Duodenal mucosa (tissue), 2 donors: ENCODE data around the gene RAX.
"Not testable (repeated sequence)": the region's sequence is repeated elsewhere in the genome, so short reads cannot be mapped to it uniquely, and the experiment has no call there.

Source experiments
- H3K27ac ChIP-seq: one replicate; pipeline ENCODE4 v1.7.0; 2013; ENCODE audit warnings: low read depth, low read length
- H3K27me3 ChIP-seq, 2 donors: one replicate each; pipeline ENCODE4 v1.7.0; 2013; ENCODE audit warnings: low read length in 2 of 2, control low read depth in 1 of 2; ENCODE audit not compliant: insufficient read depth in 2 of 2, control insufficient read depth in 1 of 2
- H3K36me3 ChIP-seq, 2 donors: one replicate each; pipeline ENCODE4 v1.7.0; 2013; ENCODE audit warnings: low read length in 2 of 2, control low read depth in 1 of 2; ENCODE audit not compliant: insufficient read depth in 2 of 2, control insufficient read depth in 1 of 2
- H3K4me1 ChIP-seq, 2 donors: one replicate each; pipeline ENCODE4 v1.7.0; 2013; ENCODE audit warnings: low read length in 2 of 2, control low read depth in 1 of 2; ENCODE audit not compliant: insufficient read depth in 2 of 2, control insufficient read depth in 1 of 2
- H3K4me3 ChIP-seq, 2 donors: one replicate each; pipeline ENCODE4 v1.7.0; 2013; ENCODE audit warnings: low read length in 2 of 2, low read depth in 1 of 2
- H3K9ac ChIP-seq, 2 donors: one replicate each; pipeline ENCODE4 v1.7.0; 2013; ENCODE audit warnings: low read length in 2 of 2, low read depth in 1 of 2
- H3K9me3 ChIP-seq, 2 donors: one replicate each; pipeline ENCODE4 v1.7.0; 2013; ENCODE audit warnings: low read length in 2 of 2, control low read depth in 1 of 2; ENCODE audit not compliant: control insufficient read depth in 1 of 2

The RAX gene

DNA sequence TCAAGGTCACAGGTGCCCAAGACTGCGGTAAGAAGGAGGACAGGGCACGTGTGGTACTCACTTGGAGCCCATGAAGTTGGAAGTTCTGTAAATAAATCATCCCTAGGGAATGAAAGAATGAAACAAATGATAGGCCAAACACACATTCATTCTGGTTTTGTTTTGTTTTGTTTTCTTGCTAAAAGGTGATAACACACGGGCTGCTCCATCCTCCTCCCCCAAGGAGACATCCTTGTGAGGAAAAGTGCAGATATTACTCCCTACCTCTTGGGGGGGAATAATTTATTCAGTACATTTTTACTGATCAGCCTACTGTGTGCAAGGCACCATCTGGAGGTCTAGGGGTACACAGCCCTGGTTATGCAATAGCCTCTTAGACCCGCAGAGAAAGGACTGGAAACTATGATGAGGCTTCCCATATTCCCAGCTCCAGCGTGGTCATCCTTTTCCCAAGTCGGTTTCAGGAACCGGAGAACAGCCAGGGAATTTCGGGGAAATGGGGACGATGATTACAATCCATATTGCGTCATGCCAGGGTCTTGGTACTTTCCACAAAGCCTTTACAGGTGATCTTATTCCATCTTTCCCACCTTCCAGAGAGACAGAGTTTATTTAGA is 6.3 kb downstream of the RAX start:
- Histone ChIP-seq H3K27ac (no peak overlapping the region), H3K36me3 (no peaks in the 10 kb centered on the region), H3K27me3 (peaks cover 79 to 82% of the 10 kb centered on the region in 2 donors), H3K9ac (no peak overlapping the region), H3K4me1 (peaks cover 13 to 16% of the 10 kb centered on the region in 2 donors), H3K9me3 (no peaks in the 10 kb centered on the region), H3K4me3 (no peak overlapping the region)

DNA sequence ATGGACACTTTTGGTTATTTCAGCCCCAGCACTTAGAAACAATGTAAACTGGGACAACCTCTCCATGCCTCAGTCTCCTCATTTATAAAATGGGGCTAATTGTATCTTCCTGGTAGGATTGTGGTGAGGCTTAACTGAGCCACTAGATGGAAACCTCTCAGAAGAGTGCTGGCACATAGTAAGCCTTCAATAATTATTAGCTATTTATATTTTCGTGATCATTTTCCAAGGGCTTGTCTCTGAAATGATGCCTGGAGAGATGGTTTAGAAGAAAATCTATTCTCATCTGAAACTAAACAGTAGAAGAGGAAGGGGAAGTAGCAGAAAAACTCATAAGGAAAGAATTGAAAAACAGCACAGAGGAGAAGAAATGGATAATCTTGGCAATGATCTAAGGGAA is 6.8 kb downstream of the RAX start:
- Histone ChIP-seq H3K4me1 (peaks cover 13 to 16% of the 10 kb centered on the region in 2 donors), H3K9ac (no peak overlapping the region), H3K36me3 (no peaks in the 10 kb centered on the region), H3K27me3 (peaks cover 74 to 76% of the 10 kb centered on the region in 2 donors), H3K27ac (no peak overlapping the region), H3K4me3 (no peak overlapping the region), H3K9me3 (no peaks in the 10 kb centered on the region)

- no peak overlapping the region for H3K4me3 ChIP-seq
- peaks cover 71% of the 10 kb centered on the region in 2 donors for H3K27me3 ChIP-seq
- peaks cover 13 to 16% of the 10 kb centered on the region in 2 donors for H3K4me1 ChIP-seq
- H3K36me3 ChIP-seq = no peaks in the 10 kb centered on the region
- H3K27ac ChIP-seq = no peak overlapping the region
- no peak overlapping the region for H3K9ac ChIP-seq
- no peaks in the 10 kb centered on the region for H3K9me3 ChIP-seq
Observed at GRCh38 chr18:59265974-59266369, 7.3 kb downstream of the RAX start.

- Histone ChIP-seq H3K9me3 (no peaks in the 10 kb centered on the region), H3K27me3 (peaks cover 65 to 66% of the 10 kb centered on the region in 2 donors), H3K27ac (no peak overlapping the region), H3K36me3 (no peaks in the 10 kb centered on the region), H3K9ac (no peak overlapping the region), H3K4me1 (peaks cover 13 to 16% of the 10 kb centered on the region in 2 donors), H3K4me3 (peak overlapping the region; percentile 32 to 35)
Observed at GRCh38 chr18:59265246-59265973, 7.8 kb downstream of the RAX start.

- peaks cover 59% of the 10 kb centered on the region in 2 donors for H3K27me3 ChIP-seq
- H3K9me3 ChIP-seq = no peaks in the 10 kb centered on the region
- H3K27ac ChIP-seq = no peak overlapping the region
- peaks cover 13 to 16% of the 10 kb centered on the region in 2 donors for H3K4me1 ChIP-seq
- H3K36me3 ChIP-seq = no peaks in the 10 kb centered on the region
- no peak overlapping the region for H3K9ac ChIP-seq
- H3K4me3 ChIP-seq = no peak overlapping the region
Observed at GRCh38 chr18:59264651-59265245, 8.5 kb downstream of the RAX start.

GRCh38 chr18:59264121-59264571 is 9.1 kb downstream of the RAX start:
- Histone ChIP-seq H3K9ac (no peak overlapping the region), H3K4me3 (no peak overlapping the region), H3K27ac (no peak overlapping the region), H3K4me1 (peaks cover 13 to 16% of the 10 kb centered on the region in 2 donors), H3K36me3 (no peaks in the 10 kb centered on the region), H3K9me3 (no peaks in the 10 kb centered on the region), H3K27me3 (peaks cover 53 to 54% of the 10 kb centered on the region in 2 donors)

DNA sequence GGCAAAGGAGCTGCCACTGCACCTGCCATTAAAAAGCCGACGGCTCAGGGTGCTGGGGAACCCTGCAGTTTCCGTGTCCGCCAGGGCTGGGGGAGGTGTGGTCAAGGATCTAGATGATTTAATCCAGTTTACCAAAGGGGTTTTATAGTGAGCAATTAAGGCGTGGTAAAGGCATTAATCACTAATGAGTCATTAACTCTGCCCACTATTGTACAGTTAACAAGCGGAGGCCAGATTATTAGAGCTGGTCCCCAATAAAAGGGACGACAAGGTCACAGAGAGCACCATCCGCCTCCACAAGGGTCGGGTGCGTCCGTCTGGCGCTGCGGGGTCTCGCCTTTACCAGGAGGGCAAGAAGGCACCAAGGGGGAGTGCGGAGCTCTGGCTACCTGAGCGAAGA is 9.6 kb downstream of the RAX start:
- H3K36me3 ChIP-seq = no peaks in the 10 kb centered on the region
- H3K27me3 ChIP-seq = peaks cover 50 to 51% of the 10 kb centered on the region in 2 donors
- H3K27ac ChIP-seq = no peak overlapping the region

DNA sequence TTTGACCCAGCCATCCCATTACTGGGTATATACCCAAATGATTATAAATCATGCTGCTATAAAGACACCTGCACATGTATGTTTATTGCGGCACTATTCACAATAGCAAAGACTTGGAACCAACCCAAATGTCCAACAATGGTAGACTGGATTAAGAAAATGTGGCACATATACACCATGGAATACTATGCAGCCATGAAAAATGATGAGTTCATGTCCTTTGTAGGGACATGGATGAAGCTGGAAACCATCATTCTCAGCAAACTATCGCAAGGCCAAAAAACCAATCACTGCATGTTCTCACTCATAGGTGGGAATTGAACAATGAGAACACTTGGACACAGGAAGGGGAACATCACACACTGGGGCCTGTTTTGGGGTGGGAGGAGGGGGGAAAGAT is 11.0 kb downstream of the RAX start:
- H3K36me3 ChIP-seq, H3K9ac ChIP-seq, H3K27ac ChIP-seq, H3K9me3 ChIP-seq, H3K4me3 ChIP-seq: not testable (repeated sequence)
- Histone ChIP-seq H3K4me1 (peaks cover 8 to 10% of the 10 kb centered on the region in 2 donors), H3K27me3 (peaks cover 36 to 37% of the 10 kb centered on the region in 2 donors)

More for the DNA sequence above, 9.6 kb downstream of the RAX start:
- H3K9ac ChIP-seq = no peak overlapping the region
- H3K4me1 ChIP-seq = peaks cover 10 to 14% of the 10 kb centered on the region in 2 donors
- H3K9me3 ChIP-seq = no peaks in the 10 kb centered on the region
- H3K4me3 ChIP-seq = peak overlapping the region in 1 of 2 donors; percentile 38

GRCh38 chr18:59261842-59262241 is 11.4 kb downstream of the RAX start:
- H3K36me3 ChIP-seq, H3K4me3 ChIP-seq, H3K27ac ChIP-seq, H3K9me3 ChIP-seq, H3K9ac ChIP-seq: not testable (repeated sequence)
- peaks cover 8 to 10% of the 10 kb centered on the region in 2 donors for H3K4me1 ChIP-seq
- H3K27me3 ChIP-seq = peaks cover 32 to 33% of the 10 kb centered on the region in 2 donors

- not testable (repeated sequence) for H3K27ac ChIP-seq, H3K4me3 ChIP-seq, H3K27me3 ChIP-seq, H3K4me1 ChIP-seq, H3K36me3 ChIP-seq, H3K9me3 ChIP-seq, H3K9ac ChIP-seq
Observed at GRCh38 chr18:59255491-59255890, 17.8 kb downstream of the RAX start.
